HG03354 (cell line): ENCODE measurements around the gene TGFBI.

Experiments used
- ATAC-seq: cut with Tn5 transposase; IDR thresholded peaks from one replicate; pipeline ENCODE4 v1.9.1; 2021; ENCODE audit warnings: mild to moderate bottlenecking; ENCODE audit not compliant: unreplicated experiment, poor library complexity, severe bottlenecking

The TGFBI gene

GRCh38 chr5:136108180-136108611, 79.4 kb downstream of the TGFBI start:
- no peak for ATAC-seq

DNA sequence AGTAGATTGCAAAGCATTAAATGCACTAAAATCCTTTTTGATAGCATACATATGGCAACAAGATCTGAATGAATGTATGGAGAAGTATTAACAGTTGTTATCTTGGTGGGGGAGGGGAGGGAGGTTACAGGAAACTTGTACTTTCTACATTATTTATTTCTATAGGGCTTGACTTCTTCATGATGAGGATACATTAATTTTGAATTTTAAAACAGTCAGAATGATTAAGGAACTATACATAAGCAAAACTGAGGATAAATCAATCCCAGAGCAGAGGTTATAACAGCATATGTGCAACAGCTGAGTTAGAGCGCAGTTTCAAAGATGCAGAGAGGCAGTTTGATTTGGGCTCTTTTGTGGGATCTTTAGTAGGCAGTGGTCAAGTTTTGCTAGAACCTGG, 80.0 kb downstream of the TGFBI start:
- no peak for ATAC-seq

DNA sequence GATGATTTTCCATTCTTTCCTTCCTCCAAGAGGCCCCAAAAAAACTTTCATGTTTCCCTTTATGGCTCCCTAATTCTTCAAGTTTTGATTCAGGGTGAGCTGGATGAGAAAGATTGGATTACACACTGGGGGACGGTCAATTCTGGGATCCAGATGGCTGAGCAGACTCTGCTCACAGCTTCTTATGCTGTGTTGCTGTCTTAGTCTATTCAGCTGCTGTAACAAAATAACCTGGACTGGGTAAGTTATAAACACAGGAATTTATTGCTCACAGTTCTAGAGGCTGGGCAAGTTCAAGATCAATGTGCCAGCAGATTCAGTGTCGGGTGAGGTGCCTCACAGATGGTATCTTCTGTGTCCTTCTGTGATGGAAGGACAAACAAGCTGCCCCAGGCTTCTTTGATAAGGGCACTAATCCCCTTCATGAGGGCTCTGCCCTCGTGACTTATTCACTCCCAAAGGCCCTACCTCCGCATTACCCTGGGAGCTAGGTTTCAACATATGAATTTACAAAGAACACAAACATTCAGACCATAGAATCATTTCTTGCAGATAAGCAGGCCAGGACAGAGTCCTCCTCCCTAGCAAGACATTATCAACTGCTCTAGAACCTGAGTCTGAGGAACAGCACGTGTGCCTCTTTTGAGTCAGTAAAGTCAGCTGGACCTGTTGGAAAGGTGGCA, 80.8 kb downstream of the TGFBI start:
- no peak for ATAC-seq
